ENCODE data around the gene PXDC1.

Gene PXDC1

GRCh38 chr6:3746696-3747095, 4.8 kb downstream of the PXDC1 start:
- no peak for DNase-seq (ENCODE audit: low read depth)

DNA sequence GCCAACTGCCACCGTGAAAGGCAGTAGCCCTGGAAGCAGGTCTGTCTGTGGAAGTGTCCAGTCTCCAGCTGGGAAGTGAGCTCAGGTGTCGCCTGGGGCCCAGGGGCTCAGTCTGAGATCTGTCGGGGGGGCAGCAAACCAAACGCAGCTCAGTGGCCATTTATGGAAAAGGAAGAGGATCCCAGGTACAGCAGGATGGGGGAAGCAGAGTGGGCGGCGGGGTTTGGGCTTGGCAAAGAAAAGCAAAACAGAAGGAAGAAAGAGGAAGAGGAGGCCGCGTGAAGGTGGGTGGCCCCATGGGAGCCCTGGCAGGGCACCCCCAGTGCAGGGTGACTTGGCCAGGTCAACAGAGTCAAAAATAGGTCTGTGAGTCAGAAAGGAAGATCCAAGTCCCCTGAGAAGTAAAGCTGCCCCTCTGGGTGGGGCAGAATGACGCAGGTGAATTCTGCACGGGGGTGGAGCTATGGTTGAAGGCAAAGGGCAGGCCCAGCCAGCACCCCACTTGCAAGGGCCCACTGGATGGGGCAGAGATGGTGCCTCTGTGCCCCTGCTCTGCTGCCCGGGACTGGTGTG, 5.3 kb downstream of the PXDC1 start:
- DNase-seq (ENCODE audit: low read depth): no peak

DNA sequence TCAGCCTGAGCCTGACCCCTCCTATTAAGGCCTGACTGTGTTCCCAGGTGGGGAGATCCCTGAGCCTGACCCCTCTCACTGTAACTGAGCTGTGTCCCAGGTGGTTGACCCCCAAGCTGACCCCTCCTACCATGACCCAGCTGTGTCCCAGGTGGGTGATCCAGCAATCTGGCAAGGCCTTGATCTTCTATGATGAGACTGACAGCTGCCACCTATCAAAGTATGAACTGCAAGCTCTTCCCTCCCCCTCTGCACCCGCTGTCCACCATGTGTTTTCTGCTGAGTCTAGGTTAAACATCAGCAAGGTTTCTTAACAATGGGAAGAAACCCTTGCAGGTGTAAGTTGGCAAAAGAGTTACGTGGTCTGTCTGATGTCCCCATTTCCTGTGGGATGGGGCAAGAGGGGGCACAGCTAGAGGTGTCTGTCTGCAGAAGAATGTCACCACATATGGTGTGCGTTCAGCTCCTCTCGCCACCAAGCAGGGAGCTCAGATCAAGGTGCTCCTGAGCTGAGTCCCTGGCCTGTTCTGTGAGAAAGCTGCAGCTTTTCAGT, 5.9 kb downstream of the PXDC1 start:
- no peak for DNase-seq (ENCODE audit: low read depth)

GRCh38 chr6:3744901-3745470, 6.5 kb downstream of the PXDC1 start:
- no peak for DNase-seq (ENCODE audit: low read depth)

- no peak for DNase-seq (ENCODE audit: low read depth)
These were observed 7.2 kb downstream of the PXDC1 start for GRCh38 chr6:3744211-3744900.

DNA sequence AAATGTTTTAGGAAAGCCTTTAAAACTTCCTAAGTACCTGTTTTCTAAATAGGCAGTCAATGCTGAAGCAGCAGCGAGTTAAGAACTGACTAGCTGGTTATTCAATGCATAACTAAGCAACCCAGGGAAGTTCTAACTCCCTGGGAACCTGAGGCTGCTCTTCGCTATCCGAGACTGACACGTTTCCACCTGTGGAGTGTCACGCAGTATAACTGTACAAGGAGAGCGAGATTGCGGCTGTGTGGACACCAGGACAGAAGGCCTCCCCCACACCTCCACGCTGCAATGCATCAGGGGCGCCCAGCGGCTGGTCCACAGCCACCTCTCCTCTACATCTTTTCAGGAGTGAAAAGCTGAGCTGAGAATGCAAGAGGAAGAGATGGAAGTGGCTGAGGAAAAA, 8.0 kb downstream of the PXDC1 start:
- no peak for DNase-seq (ENCODE audit: low read depth)

DNA sequence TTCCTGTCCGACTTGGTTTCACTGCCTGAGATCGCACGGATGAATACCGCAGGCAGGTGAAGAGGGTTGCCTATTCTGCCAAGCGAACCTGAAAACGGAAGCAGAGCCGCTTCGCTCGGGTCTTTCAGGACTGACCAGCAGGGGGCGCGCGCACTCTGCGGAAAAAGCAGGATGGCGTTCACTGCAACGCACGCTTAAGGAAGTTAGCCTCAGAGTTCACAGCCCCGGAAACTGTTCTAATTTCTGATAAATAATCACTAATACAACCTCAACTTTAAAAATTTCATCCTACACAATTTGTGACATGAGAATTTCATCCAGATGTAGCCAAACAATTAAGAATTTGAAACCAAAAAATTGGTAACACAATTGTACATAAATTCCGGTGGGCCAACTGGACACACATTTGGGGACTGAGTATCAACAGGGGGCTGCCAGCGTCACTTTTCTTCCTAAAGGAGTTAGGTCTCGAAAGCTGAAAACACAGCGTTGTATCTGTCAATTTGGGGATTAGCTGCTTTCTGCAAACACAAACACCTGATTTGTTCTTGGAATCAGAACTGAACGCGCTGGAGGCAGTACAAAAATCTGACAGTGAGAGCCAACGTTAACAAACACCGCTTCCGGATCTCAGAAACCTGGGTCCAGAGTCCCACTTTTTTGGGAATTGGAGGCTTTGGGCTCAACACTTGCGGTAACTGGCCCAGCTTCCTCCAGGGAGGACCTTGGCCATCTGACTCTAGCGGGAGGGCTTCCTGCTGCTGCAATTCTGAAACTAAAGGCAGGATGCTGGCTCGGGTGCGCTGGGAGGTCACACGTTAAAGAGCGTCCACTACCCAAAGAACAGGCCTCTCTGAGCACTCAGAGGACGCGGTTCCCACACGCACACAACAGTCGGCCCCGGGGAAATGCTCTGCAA, 8.8 kb downstream of the PXDC1 start:
- no peak for DNase-seq (ENCODE audit: low read depth)

- DNase-seq (ENCODE audit: low read depth): no peak
These were observed 9.5 kb downstream of the PXDC1 start for GRCh38 chr6:3742076-3742425.

GRCh38 chr6:3741477-3741871, 10.0 kb downstream of the PXDC1 start:
- no peak for DNase-seq (ENCODE audit: low read depth)

- DNase-seq (ENCODE audit: low read depth): no peak
These were observed 10.7 kb downstream of the PXDC1 start for GRCh38 chr6:3740551-3741476.

DNA sequence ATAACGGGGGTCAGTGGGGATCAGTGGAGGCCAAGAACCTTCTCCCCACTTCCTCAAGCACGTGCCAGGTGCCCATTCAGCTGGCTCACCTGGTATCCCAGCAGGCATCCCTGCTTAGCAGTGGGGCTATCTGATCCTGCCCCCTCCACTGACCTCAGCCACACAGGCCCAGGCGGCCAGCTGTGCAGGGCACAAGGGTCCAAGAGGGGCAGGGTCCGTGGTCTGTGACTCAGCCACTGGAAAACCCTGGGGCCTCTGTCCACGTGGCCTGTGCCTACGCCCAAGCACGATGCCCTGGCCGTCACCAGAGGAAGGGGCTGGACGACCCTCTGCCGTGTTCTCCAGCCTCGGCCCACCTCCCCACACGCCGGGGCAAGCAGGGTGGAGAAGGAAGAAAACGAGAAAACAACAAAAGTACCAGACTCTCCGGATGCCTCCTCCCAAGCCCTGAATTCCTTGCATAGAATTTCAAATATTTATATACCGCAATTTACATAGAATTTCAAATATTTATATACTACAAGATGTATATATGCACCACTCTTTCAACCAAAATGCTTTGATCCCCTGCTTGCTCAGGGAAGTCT, 12.1 kb downstream of the PXDC1 start:
- no peak for DNase-seq (ENCODE audit: low read depth)

GRCh38 chr6:3738381-3739131, 13.0 kb downstream of the PXDC1 start:
- no peak for DNase-seq (ENCODE audit: low read depth)

GRCh38 chr6:3737831-3738210, 13.7 kb downstream of the PXDC1 start:
- DNase-seq (ENCODE audit: low read depth): no peak

DNA sequence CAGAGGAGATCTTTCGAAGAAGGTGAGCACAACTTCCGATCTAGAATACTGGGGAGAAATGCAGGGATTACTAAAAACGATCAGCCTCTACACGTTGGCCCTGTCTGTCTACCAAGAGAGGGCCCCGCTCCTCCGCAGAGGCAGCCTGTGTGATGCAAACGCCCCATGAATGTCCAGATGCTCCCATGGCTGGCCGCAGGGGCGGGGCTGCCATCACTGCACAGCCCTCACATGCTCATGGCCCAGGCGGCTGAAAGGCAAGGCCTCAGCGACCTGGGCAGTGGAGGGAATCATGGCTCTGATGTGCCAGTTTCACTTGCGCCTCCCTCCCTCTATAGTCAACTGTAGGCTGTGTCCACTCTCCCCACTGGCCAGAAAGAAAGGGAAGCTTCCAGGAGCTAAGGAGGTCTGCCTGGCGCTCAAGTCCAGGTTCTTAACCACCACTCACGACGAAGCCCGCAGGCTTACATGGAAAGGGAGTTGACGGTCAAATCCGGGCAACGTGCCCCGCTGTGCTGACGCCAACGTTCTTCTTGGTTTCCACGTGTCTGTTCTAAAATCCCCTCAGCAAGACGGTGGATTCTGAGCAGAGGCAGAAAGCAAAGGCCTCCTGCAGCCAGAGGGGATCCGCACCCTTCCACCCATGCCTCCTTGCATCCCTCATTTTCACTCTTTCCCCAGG, 14.2 kb downstream of the PXDC1 start:
- no peak for DNase-seq (ENCODE audit: low read depth)

GRCh38 chr6:3735029-3735605, 16.4 kb downstream of the PXDC1 start:
- no peak for DNase-seq (ENCODE audit: low read depth)

GRCh38 chr6:3734023-3734422, 17.5 kb downstream of the PXDC1 start:
- no peak for DNase-seq (ENCODE audit: low read depth)

GRCh38 chr6:3733321-3733925, 18.1 kb downstream of the PXDC1 start:
- no peak for DNase-seq (ENCODE audit: low read depth)

DNA sequence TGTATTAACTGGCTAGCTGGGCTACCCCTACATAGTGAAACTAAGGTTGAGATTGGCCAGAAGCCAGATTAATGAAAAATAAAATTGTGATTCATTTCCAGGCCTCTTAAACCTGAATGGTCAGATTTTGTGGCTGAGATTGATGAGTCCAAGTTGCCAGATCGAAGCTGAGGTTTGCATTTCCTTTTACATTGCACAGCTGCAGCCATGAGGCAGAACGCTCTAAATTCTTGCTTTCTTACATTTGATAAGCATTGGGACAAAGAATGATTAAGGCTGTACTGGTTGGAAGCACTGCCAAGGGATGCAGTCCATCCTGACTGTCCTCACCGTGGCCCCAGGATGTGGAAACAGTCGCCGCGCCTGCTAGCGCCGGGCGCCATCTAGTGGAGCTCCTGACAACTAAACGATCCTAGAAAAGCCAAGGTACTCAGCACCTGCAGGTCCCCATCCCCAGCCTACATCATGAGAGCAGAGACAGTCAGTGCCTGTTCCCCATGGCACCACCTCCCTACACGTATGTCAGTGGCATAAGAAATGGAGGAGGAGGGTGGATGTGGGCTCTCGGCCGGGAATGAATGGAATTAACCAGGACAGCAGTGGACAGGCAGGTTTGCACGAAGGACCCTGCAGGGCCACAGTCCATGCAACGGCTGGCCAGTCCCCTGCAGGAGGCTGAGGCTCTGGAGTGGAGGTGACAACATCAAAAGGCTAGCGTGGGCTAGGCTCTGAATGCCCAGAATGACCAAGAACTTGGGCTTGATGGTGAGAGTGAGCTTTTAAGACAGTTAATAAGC, 19.0 kb downstream of the PXDC1 start:
- DNase-seq (ENCODE audit: low read depth): no peak

Data from HS-5 (cell line).